HG03159 (cell line): ENCODE measurements around the gene GABRB3.
"Not testable (repeated sequence)": the region's sequence is repeated elsewhere in the genome, so short reads cannot be mapped to it uniquely, and the experiment has no call there.

ENCODE experiments used
- ATAC-seq: cut with Tn5 transposase; IDR thresholded peaks from one replicate; pipeline ENCODE4 v1.9.1; 2021; ENCODE audit warnings: mild to moderate bottlenecking, moderate library complexity; ENCODE audit not compliant: unreplicated experiment

GABRB3 gene

GRCh38 chr15:26736502-26737248 is 36.2 kb downstream of the GABRB3 start:
- no peak for ATAC-seq

DNA sequence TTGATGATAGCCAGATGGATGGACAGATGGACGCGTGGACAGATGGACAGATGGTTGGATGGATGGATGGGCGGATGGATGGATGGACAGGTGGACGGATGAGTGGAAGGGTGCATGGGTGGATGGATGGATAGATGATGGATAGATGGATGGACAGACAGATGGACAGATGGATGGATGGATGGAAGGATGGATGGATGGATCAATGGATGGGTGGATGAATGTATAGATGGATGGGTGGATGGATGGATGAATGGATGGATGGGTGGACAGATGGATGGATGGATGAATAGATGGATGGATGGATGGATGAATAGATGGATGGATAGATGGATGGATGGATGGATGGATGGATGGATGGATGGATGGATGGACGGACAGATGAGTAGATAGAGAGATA is 40.9 kb downstream of the GABRB3 start:
- ATAC-seq, result no peak

- no peak for ATAC-seq
Observed at GRCh38 chr15:26729581-26729980, 43.3 kb downstream of the GABRB3 start.

DNA sequence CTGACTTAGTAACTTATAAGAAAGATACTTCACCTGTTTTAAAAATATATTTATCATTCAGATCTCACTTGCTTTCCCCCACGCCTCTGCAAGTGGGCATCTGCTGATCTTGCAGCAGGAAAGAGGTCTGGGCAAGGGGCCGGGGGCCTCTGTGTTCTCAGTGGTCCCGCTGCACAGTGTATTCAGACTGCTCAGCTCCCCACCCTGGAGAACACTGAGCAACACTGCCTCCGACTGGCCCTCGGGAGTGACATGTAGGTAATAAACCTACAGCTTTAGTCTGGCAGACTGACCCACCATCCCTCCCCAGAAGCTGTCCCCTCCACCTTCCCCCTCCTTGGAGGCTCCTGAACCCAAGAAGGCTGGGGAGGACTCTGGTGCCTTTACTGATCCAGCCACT is 43.8 kb downstream of the GABRB3 start:
- ATAC-seq, result no peak

- ATAC-seq, result no peak
Observed at GRCh38 chr15:26724381-26725150, 48.3 kb downstream of the GABRB3 start.

- ATAC-seq, result no peak
Observed at GRCh38 chr15:26722621-26723160, 50.2 kb downstream of the GABRB3 start.

GRCh38 chr15:26721232-26721967 is 51.5 kb downstream of the GABRB3 start:
- no peak for ATAC-seq

DNA sequence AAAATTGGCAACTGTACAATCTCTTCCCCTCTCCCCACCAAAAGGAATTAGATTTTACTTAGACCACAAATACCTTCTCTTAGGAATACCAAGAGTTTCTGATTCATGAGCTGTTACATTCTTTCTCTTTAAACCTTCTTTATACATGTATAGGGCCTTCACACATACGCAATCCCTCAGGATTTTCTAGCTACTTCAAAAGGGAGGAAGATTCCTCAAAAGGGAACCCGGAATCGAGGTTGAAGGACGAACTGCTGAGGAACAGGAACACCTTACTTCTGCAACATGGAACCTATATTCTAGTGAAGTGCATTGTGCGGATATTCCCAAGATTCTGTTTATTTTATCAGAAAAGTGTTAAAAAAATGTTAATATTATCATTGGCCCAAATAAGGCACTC is 52.3 kb downstream of the GABRB3 start:
- ATAC-seq, result no peak

GRCh38 chr15:26719866-26720265 is 53.0 kb downstream of the GABRB3 start:
- not testable (repeated sequence) for ATAC-seq

GRCh38 chr15:26716069-26716468 is 56.8 kb downstream of the GABRB3 start:
- ATAC-seq, result no peak

GRCh38 chr15:26713498-26713897 is 59.4 kb downstream of the GABRB3 start:
- no peak for ATAC-seq

DNA sequence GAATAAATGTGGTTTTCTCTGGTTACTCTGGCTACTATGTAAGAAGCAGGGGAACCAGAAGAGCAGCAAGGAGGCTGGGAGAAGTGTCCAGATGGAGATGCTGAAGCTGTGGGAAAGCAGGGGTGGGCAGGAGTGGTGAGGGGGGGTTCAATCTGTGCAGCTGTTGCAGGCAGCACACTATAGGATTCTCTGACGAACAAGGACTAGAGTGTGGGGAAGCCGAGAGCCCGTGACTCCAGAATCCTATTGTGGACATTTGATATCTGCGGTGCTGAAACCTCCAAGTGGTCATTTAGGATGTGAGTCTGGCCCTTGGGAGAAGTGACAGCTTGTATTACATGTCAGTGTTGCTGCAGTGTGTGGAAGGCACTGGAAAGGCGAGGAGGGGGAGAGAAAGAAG is 60.5 kb downstream of the GABRB3 start:
- ATAC-seq, result no peak

DNA sequence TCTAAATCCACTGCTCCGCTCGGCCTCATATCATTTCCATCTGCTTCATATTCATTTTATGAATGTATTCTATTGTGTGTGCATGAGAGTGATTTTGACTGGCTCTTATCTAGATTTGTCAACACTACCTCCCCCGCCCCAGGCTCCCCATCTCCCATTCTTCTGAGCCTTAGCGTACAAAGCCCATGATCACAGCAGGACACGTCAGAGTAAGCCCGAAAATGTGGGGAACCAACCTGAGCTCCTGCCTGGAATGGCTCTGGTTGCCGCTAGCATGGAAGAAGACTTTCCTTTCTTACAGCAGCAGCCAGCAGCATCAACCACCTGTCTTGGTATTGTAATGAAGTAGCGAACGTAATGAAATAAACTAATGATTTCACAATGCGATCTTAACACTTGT is 61.4 kb downstream of the GABRB3 start:
- no peak for ATAC-seq

DNA sequence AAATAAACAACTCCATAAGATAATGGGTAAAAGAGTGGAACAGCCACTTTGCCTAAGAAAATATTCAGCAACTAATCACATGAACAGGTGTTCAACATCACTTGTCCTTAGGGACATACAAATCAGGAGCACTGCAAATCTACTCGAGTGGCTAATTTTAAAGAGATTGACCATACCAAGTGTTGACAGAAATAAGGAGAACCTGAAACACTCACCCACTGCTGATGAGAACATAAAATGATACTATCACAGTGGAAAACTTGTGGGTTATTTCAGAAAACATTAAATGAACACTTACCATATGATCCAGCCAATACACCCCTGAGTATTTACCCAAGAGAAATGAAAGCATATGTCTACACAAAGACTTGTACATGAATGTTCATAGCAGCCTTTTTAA is 70.5 kb downstream of the GABRB3 start:
- ATAC-seq, result no peak

DNA sequence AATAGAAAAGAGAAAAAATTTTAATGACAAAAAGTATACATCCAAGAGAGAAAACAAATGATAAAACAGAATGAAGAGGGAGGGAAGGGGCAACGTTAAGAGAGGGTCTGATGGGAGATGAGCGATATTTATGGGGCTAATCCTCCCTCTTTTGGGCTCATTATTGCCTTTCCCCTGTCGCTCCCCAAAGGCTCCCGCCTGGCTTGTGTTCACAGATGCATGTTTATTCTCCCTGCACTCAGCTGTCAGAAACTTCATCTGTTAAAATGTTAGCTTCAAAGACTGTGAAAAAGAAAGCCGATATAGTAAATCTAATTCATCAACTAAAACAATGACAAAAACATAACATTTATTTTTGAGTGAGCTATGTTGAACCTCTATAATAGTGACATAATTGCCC is 74.3 kb downstream of the GABRB3 start:
- ATAC-seq, result no peak

- no peak for ATAC-seq
Observed at GRCh38 chr15:26697913-26698312, 75.0 kb downstream of the GABRB3 start.

GRCh38 chr15:26691249-26691648 is 81.6 kb downstream of the GABRB3 start:
- no peak for ATAC-seq

- ATAC-seq, result no peak
Observed at GRCh38 chr15:26690778-26691177, 82.1 kb downstream of the GABRB3 start.

DNA sequence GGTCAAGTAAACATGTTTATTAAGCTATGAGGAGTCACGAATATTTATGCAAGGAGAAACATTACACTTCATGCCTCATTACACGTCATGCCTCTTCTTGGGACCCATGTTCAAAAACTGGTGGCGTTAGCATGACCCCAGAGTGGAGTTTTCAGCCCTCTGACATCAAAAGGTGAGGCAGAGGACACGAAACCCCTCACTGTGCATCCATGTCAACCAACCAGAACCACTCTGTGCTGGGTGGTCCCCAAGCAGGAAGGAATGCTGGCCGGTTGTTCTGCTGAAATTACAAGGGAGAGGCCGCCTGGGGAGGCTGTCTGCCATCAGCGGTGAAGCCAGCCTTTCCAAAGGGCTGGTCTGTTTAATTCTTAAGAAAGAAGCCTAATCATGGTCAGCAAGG is 83.4 kb downstream of the GABRB3 start:
- ATAC-seq, result no peak

DNA sequence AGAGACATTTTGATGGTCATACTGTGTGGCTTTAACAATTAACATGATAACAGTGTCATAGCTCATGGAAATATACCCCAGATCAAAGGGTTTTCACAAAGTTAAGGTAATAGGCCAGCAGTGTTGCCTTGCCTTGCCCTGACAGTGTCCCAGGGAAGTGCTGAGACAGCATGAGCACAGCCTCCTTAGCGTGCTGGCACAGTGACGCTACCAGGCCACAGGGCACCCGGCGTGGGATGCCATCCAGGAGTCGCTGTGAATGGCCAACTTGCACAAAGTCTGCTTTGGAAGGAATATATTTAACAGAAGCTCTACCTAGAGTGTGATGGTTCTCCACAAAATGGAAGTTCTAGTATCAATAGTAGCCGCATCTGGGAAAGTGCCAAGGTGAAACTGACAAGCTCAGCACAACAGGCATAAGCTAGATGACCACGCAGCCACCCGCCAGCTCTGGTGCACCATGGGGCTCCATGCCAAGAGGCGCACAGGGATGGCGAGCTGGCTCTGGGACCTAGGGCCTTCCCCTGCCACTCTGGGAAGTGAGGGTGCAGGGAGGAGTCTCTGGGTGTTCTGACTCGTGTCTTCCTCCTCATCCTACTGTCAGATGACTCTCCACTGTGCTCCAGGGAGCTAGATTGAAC is 86.2 kb downstream of the GABRB3 start:
- ATAC-seq, result no peak

GRCh38 chr15:26682598-26683164 is 90.2 kb downstream of the GABRB3 start:
- no peak for ATAC-seq
